ENCODE data around the gene SLC1A2. TPM values are rescaled to one million over a fixed set of nuclear protein-coding genes. Genes with fewer than 3 reads are reported as not detected.

SLC1A2 gene
- total RNA-seq, 2 donors from 2014 or later, result 0.43 to 0.50 TPM

Other genes with a start within 250 kb of the SLC1A2 start
- 1 to 10 TPM; 3.8 to 8.0 TPM for gene PAMR1, start 106.1 kb upstream of the SLC1A2 start, total RNA-seq
- under 1 TPM in 1 of 2 donors, not detected in 1; 0.50 TPM for gene FJX1, start 198.9 kb upstream of the SLC1A2 start, total RNA-seq
- gene TRIM44, start 243.2 kb upstream of the SLC1A2 start, total RNA-seq, result 10 to 100 TPM; 45.7 to 49.4 TPM

Data from left colon (tissue), 2 donors.